ENCODE data around the gene SYNE1.

The SYNE1 gene

DNA sequence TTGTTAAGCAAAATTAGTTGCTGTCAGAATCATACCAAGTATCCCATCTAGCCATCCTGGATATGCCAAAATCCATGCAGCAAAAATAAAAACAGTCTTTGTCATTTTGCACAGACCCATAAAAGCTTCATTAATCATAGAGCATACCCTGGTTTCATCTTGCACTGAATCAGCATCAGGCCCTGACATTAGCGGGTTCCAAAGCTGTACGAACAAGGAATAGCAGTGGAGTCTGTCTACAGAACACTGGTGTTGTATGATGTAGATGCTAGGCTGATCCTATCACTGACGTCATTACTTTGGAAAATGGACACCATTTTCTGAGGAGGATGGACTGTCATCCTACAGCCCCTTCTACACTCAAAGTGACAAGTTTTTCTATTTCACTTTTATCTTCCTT is 514.1 kb downstream of the SYNE1 start:
- DNase-seq, result no peak

DNA sequence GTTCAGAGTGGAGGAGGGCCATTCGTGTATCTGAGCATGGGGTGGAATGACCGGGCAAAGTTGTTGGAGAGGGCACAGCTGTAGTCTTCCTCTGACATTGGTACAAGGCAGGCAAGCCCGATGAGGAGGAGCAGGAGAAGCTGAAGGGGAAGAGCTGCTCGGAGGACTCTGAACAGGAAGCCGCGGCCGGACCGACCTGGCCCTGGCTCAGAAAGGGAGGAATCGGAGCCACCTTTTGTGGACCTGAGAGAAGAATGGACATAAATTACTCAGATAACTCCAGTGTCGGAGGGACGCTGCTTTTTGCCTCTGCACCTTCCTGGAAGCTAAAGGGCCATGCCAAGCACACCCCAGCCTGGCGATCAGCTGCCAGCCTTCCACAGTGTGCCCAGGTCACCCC is 514.7 kb downstream of the SYNE1 start:
- DNase-seq, result no peak

DNA sequence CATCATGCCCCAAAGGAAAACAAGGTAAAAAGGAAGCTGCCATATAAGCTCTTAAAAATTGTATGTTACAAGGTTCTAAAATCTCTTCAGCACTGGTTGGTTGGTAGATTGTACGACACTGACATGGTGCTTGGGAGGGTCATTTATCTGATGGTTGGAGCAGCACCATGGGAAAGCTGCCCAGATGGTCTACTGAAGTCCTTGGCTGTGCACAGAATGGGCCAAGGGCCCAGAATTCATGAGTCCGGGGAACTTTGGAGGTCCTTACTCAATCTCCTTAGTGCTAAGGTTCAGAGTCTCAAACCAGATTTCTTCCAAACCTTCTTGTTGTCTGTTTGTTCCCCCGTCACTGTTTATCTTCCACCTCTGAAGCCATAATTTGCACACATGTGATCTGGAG is 515.3 kb downstream of the SYNE1 start:
- no peak for DNase-seq

DNA sequence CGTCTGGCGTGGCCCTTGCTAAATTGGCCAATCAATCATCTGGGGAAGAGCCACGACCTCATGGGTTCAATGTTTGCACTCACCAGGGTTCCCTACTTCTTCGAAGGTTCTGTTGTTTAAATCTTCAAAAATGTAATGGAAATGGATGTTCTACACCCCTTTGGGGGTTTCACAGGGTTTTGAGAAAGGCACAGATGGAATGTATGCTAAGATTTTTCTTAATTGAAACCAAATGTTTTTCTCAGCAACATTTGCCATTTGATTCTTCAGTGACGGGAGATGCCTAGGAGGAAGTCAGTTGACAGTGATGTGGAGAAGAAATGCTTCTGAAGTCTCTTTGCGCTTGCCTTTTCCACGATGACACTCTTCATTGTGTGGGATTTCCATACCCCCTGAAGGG is 517.3 kb downstream of the SYNE1 start:
- no peak for DNase-seq

DNA sequence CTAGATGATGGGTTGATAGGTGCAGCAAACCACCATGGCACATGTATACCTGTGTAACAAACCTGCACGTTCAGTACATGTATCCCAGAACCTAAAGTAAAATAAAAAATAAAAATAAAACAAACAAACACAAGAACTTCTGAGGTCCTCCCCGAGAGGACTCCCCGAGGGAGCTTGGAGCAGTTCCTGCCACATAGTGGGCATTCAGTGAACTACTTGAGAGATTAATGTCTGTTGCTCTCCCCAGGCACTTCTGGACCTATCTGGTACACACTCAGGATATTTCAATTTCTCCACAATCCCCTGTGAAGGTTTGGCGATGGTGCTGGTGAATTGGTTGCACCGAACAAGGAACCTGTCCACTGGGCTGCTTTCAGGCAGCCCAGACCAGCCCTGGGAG is 518.5 kb downstream of the SYNE1 start:
- no peak for DNase-seq

DNA sequence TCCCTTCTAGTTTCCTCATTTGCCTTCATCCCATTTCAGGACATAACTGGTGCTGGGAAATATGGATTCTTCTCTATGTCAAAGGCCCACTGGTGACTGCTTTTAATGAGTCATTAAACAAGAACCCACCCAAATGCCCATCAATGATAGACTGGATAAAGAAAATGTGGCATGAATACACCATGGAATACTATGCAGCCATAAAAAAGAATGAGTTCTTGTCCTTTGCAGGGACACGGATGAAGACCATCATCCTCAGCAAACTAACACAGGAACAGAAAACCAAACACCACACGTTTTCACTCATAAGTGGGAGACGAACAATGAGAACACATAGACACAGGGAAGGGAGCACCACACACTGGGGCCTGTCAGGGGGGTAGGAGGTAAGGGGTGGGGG is 518.9 kb downstream of the SYNE1 start:
- DNase-seq, result no peak

DNA sequence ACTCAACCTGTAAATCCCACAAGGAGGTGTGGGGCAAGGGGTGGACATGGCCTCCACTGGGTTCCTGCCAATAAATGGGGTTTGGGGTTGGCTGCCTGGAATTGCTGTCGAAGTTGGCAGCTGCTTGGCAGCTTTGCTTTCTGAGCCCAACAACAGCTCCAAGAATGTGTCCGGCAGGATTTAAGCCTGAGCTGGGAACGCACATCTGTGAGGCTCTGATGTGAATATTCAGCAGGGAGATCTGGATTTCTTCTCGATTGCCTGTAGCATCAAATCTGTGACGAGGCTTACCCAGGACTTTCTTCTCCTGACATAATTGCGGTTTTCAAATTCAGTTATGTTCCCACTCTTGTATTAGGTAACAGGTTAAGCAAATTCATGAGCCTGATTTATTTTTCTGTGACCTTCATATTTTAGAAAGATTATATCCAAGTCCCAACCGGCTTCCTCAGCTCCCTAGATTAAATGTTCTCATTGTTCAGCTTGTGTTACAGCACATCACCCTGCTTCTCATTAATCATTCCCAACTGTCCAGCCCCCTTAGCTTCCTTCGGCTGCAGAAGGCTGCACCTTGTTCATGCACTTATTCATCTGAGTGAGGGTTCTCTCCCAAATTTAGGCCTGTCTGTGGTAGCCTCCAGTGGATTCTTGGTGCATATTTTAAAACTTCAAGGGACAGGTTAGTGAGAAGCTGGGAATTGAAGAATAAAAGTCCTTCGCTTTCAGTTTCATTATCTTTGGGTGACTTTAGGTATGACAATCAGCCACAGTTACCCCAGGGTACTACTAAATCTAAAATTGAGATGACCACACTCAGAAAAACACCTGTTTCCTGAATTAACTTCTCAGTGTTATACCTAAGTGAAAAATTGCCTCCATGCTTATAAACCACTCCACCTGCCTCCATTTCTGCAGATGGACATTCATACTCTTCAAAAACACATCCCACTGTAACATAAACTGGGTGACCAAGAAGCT is 519.7 kb downstream of the SYNE1 start:
- no peak for DNase-seq

DNA sequence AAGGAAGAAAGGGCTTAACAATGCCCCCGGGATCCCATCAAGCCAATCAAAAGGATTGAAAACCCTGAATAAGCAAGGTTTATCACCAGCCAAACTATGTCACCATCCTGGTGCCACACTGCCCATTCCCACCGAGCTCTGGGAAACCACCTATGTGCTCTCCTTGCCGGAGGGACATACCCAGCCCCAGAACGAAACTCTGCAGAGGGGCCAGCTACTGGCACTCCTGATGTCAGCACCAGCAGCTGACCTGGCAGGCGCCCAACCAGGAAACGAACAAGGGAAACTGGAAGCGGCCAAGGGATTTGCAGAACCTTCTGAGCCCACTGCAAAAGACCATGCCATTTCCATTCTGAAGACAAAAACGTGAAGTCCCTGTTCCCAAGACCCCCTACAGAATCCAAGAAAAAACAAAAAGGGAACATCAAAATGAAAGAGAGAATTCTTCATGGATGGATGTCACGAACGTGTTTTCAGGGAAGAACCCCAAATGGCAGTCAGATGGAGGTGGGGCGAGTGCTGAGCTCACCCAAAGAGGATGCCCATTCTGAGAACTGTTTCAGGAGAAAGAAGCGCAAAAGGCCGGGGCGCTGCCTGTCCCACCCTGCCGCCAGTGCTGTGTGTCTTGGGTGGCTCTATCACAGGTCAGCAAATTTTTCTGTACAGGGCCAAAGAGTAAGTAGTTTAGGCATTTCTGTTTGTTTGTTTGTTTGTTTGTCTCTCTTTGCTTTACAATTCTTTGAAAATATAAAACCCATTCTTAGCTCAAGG is 524.5 kb downstream of the SYNE1 start:
- DNase-seq, result no peak

DNA sequence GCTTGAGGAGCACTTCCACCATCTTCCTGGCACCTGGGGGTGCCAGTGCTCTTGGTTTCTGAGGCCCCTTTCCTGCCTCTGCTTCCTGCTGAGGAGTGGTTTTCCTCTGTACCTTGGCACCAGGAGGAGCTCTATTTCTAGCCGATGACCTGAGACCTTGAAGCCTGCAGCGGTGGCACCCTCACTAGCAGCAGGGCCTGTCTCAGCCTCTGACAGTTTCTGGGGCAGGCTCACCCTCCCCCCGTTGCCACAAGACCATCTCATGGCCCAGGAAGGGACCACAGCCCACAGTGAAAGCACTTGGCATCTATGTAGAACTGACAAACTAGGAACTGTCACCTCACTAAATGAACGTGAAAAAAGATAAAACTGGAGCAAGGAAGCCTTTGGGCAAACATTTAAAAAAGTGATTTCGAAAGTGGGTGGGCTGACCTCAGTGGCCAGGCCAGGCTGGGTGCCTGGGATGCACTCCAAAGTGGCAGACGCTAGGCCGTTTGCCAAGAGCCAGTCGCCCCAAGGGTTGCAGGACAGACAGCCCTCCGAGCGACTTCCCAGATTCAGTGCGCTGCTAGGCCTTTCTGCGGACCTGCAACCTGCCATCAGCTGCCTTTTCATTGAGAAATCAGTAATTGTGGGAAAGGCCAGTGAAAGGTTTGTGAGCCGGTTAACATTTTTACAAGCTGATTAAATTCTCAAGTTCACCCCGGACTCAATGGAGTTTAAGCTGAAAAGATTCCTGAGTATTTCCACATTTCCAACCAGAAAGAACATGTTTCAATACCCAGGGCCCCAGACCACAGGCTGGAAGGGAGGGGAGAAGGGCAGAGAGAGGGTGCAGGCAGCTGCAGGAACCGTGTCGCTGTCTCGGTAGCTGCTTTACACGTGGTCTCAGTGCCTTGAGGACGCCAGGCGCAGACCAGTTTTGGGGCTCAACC is 526.0 kb downstream of the SYNE1 start:
- no peak for DNase-seq

DNA sequence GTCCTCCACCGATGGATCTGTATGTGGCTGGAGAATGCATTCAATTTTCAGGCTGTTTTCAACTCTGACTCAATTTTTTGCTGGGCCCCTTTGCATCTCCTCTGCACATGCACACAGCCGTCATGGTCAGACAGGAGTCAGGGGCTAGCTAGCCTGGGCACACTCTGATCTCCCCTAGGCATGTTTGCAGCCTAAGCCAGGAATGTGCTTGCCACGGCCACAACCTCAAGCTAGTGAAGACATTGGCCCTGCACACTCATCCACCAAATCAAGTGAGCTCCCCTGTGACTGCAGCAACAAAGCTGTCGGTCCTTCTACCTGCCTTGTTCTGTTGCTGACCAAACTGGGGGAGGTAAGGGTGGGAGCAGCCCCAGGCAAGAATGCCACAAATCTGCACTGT is 529.2 kb downstream of the SYNE1 start:
- DNase-seq, result no peak

DNA sequence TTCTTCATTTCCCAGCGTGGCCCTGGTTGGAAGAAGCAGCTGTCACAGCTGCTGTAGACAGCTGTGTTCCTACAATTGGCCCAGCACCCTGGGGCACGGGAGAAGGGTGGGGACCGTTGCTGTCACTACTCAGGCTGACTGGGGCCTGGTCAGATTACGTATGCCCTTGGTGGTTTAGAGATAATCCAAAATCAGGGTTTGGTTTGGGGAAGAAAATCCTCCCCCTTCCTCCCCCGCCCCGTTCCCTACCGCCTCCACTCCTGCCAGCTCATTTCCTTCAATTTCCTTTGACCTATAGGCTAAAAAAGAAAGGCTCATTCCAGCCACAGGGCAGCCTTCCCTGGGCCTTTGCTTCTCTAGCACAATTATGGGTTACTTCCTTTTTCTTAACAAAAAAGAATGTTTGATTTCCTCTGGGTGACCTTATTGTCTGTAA is 537.0 kb downstream of the SYNE1 start:
- peak; percentile 25 for DNase-seq

DNA sequence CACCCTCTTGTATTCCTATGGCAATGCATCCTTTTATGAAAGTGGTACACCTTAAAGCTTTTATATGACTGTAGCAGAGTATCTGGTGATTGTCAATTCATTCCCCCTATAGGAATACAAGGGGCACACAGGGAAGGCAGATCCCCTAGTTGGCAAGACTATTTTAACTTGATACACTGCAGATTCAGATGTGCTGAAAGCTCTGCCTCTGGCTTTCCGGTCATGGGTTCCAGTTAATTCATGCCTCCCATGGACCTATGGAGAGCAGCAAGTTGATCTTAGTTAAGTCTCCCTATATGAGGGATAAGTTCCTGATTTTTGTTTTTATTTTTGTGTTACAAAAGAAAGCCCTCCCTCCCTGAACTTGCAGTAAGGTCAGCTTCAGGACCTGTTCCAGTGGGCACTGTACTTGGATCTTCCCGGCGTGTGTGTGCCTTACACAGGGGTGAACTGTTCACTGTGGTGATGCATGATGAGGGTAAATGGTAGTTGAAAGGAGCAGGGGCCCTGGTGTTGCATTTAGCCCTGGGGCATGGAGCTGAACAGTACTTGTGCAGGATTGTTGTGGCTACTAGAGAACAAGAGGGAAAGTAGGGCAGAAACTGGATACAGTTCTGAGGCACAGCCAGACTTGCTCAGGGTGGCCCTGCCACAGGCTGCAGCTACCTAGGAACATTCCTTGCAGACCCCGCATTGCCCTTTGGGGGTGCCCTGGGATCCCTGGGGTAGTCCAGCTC is 537.5 kb downstream of the SYNE1 start:
- DNase-seq, result no peak

DNA sequence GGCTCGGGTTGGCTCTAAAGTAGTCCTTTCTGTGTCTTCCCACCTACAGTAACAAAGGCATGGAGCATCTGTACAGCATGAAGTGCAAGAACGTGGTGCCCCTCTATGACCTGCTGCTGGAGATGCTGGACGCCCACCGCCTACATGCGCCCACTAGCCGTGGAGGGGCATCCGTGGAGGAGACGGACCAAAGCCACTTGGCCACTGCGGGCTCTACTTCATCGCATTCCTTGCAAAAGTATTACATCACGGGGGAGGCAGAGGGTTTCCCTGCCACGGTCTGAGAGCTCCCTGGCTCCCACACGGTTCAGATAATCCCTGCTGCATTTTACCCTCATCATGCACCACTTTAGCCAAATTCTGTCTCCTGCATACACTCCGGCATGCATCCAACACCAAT is 538.5 kb downstream of the SYNE1 start:
- DNase-seq, result no peak

DNA sequence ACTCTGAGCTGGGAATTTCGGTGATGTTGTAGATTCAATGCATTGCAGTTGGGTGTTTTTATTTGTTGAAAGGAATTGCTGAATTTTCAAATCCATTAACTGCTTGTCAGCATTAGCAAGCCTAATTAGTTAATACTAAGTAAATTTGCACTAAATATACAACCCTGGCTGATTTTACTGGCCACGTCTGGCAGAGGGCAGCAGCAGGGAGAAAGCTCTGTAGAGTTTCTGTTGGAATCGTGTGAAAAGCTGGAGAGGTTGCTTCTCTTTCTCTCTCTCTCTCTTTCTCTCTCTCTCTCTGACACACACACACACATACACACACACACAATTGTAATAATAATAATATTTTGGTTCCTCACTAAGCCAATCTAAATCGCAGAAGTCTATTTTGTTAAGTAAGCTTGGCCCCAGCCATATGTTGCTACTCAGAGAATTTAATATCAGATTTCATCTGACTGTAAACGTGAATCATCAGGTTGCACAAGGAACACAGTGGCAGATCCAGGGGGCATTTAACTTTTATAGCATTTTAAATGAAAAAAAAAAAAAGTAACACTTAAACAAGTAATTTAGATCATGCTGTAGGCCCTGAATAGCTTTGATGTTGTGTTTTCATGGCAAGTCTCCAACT is 540.2 kb downstream of the SYNE1 start:
- no peak for DNase-seq

DNA sequence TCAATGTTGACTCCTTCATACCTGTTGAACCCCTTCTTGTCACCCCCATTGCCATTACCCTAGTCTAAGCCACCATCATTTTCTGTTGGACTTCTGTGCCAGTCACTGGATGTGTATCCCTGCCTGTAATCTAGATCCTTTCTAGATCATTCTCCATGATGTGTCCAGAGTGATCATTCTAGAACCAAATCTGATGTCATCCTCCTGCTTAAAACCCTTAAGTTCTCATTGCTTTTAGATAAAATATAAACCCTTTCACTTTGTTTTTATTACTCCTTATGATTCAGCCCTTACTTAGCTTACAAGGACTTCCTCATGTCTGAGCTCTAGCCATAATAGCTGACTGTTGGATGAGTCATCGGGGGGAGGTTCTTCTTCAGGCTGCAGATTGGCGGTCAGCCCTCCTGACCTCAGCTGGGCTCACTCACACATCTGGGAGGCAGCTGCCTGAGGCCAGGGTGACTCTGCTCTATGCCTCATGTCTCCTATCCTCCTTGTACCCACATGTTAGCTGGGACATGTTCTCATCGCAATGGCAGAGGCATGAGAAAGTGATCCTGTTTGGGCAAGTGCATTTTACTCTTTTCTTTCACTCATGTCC is 542.1 kb downstream of the SYNE1 start:
- peak; percentile 67 for DNase-seq

DNA sequence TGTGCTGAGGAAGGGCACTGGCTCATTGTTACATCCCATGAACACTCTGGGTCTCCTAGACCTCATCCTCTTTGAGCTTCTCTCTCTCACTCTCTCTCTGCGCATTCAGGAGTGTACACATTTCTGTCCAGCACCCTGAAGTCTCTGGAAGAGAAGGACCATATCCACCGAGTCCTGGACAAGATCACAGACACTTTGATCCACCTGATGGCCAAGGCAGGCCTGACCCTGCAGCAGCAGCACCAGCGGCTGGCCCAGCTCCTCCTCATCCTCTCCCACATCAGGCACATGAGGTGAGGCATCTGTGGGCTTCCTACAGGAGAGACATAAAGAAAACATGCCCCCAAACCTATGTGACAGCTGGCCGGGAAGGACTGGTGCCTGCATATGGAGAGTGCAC is 542.9 kb downstream of the SYNE1 start:
- DNase-seq, result no peak

DNA sequence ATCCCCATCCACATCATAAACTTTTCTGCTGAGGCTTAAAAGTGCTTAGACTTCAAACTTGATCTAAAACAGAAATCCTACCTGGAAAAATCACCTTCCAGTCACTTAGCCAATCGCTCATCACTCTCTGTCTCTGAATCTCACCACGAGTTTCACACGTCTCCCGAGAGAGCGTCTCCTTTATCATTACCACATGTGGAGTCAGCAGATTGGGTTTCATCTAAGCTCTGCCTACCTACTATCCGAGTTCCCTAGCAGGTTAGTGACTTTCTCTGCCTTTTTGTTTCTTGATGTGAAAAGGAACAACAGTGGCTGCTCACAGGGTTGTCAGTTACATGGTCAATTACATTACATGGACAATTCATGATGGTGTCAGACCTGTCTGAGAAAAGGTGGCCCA is 543.5 kb downstream of the SYNE1 start:
- no peak for DNase-seq

DNA sequence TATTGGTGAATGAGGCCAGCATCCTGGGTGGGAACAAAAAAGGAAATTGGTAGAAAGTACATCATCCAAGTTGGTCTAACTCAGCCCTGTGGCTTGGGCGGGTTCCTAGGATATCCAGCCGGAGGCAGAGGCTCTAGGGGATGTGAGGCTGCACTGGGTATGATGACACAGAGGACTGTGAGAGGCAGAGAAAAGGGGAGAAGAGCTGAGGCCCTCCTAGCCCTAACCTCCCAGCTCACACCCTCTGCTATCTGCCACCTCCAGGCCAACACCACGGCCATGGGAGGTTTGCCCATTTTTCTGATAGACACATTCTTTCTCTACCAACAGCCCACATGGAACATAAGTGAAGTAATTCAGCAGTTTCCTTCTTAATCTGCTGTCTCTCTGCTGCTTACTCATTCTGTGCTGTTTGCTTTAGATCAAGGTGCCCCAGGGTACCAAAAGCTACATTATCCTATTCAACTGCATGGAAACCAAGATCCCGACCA is 545.3 kb downstream of the SYNE1 start:
- DNase-seq, result no peak

DNA sequence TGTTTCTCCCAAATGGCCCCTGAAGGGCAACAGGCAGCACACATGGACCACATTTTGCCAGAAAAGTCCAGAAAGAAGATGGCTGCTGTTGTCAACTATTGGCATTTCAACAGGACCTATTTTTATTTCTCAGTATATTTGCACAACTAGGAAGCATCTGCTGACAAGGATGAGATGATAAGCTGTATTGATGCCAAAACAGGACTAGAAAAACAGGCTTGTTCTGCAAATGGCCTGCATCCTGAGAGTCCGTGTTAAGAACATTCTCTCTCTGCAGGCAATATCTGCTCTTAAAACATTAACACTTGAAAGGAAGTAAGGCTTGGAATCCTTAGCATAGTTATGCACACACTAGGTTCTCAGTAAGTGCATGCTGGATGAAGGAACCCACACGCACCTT is 546.0 kb downstream of the SYNE1 start:
- DNase-seq, result no peak

DNA sequence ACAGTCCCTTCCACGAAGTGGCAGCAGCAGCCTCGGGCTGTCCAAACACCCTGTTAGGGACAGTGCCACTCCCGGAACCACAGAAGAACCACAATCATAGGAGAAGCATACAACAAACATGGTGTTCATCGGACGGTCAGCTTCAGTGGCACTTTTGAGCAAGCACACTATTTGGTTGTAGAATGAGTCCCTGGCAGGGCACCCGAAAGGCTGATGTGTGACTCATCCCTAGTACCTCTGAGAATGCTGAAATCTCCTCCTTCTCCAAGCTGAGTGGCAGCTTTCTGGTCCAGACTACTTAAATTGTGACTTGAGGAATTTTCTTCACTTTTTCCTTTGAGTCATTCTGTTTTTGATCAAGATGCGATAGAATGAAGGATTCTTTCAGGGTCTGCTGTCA is 547.2 kb downstream of the SYNE1 start:
- DNase-seq, result no peak

DNA sequence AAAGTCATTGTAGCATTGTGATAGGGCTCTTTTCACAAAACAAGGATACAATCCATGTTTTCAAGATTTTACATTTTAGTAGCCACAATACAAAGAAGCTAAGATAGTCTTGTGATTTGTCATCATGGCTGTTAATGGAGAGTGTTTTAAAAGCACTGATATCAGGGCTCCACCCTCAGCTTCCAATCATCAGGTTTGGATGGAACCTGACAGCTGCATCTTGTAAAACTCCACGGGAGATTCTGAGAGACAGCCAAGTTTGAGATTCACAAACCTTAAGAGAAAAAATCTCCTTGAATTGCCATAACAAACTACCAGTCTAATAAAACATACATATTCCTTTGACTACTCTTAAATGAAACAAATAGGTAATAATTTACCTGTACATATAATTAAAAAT is 549.5 kb downstream of the SYNE1 start:
- DNase-seq, result no peak

Data from CD4-positive, alpha-beta T cell treated with Interferon gamma for 1 hour (primary cell).